ENCODE measurements around the gene ST6GALNAC6.
"Not testable (repeated sequence)": the region's sequence is repeated elsewhere in the genome, so short reads cannot be mapped to it uniquely, and the experiment has no call there.

The ST6GALNAC6 gene

GRCh38 chr9:127873223-127873691 lies 26.1 kb downstream of the ST6GALNAC6 start:
- DNase-seq (ENCODE audit: low read depth in 2 of 2): no peak

- DNase-seq (ENCODE audit: low read depth in 2 of 2): no peak
Measured at GRCh38 chr9:127872369-127873222, 26.8 kb downstream of the ST6GALNAC6 start.

GRCh38 chr9:127871531-127871930 lies 27.9 kb downstream of the ST6GALNAC6 start:
- DNase-seq (ENCODE audit: low read depth in 2 of 2): no peak

- no peak for DNase-seq (ENCODE audit: low read depth in 2 of 2)
Measured at GRCh38 chr9:127870887-127871286, 28.5 kb downstream of the ST6GALNAC6 start.

- not testable (repeated sequence) for DNase-seq (ENCODE audit: low read depth in 2 of 2)
Measured at GRCh38 chr9:127870153-127870491, 29.3 kb downstream of the ST6GALNAC6 start.

- DNase-seq (ENCODE audit: low read depth in 2 of 2): peak; percentile 61 to 84
Measured at GRCh38 chr9:127869310-127870152, 29.9 kb downstream of the ST6GALNAC6 start.

GRCh38 chr9:127868278-127868902 lies 31.0 kb downstream of the ST6GALNAC6 start:
- DNase-seq (ENCODE audit: low read depth in 2 of 2): no peak

- no peak for DNase-seq (ENCODE audit: low read depth in 2 of 2)
Measured at GRCh38 chr9:127867356-127868277, 31.8 kb downstream of the ST6GALNAC6 start.

- no peak for DNase-seq (ENCODE audit: low read depth in 2 of 2)
Measured at GRCh38 chr9:127866535-127866934, 32.9 kb downstream of the ST6GALNAC6 start.

GRCh38 chr9:127865645-127866464 lies 33.5 kb downstream of the ST6GALNAC6 start:
- no peak for DNase-seq (ENCODE audit: low read depth in 2 of 2)

GRCh38 chr9:127863191-127863621 lies 36.2 kb downstream of the ST6GALNAC6 start:
- no peak for DNase-seq (ENCODE audit: low read depth in 2 of 2)

- DNase-seq (ENCODE audit: low read depth in 2 of 2): no peak
Measured at GRCh38 chr9:127862075-127863011, 37.1 kb downstream of the ST6GALNAC6 start.

GRCh38 chr9:127860779-127861178 lies 38.6 kb downstream of the ST6GALNAC6 start:
- DNase-seq (ENCODE audit: low read depth in 2 of 2): no peak

- no peak for DNase-seq (ENCODE audit: low read depth in 2 of 2)
Measured at GRCh38 chr9:127860260-127860659, 39.1 kb downstream of the ST6GALNAC6 start.

- no peak for DNase-seq (ENCODE audit: low read depth in 2 of 2)
Measured at GRCh38 chr9:127858041-127858512, 41.3 kb downstream of the ST6GALNAC6 start.

- DNase-seq (ENCODE audit: low read depth in 2 of 2): no peak
Measured at GRCh38 chr9:127857278-127857677, 42.1 kb downstream of the ST6GALNAC6 start.

- no peak for DNase-seq (ENCODE audit: low read depth in 2 of 2)
Measured at GRCh38 chr9:127856729-127857116, 42.7 kb downstream of the ST6GALNAC6 start.

- no peak for DNase-seq (ENCODE audit: low read depth in 2 of 2)
Measured at GRCh38 chr9:127856094-127856728, 43.2 kb downstream of the ST6GALNAC6 start.
